A549 (cell line): ENCODE measurements around the gene ADAMTS13. TPM values are rescaled to one million over a fixed set of nuclear protein-coding genes. Genes with fewer than 3 reads are reported as not detected.

ENCODE experiments used
- ATAC-seq, 2 experiments: fragments of 200-7000 bp in 1 of 2; fragments of >200 bp in 1 of 2; cut with Nextera tagmentation in 1 of 2; cut with Tn5 transposase in 1 of 2; 3 replicates each; pipeline versions ENCODE4 v1.8.0 to v1.9.1; 2018 to 2020; ENCODE audit warnings: mild to moderate bottlenecking in 1 of 2, moderate library complexity in 1 of 2
- CTCF ChIA-PET: fragments of 300-600 bp; sonication (Branson Sonifier 250); formaldehyde crosslinking; extraction: SDS; loops from one replicate; lab custom pipeline; 2021; ENCODE audit warnings: antibody characterized with exemption, inconsistent platforms; lab: Yijun Ruan, JAX
- POLR2A ChIA-PET: fragments of 350-600 bp; formaldehyde crosslinking; extraction: SDS; loops from one replicate; lab custom pipeline; 2021; ENCODE audit warnings: antibody characterized with exemption, inconsistent platforms; lab: Yijun Ruan, JAX
- DNase-seq, 2 experiments: peaks; one replicate each; pipeline versions ENCODE4 v3.0.0 to v3.0.0-alpha.2; 2011 to 2016; ENCODE audit warnings: low read depth in 1 of 2, low spot score in 1 of 2
- FAIRE-seq: peaks from 2 replicates; lab custom pipeline; 2011; peaks lifted over from hg19 to GRCh38; lab: Jason Lieb, UNC
- H3K27ac ChIP-seq, 2 experiments: fragments of >200 bp; sonication (Bioruptor Twin); formaldehyde crosslinking; 3 replicates each; pipeline ENCODE4 v1.5.1; 2016 to 2017
- H3K4me1 ChIP-seq: fragments of >200 bp; sonication (Bioruptor Twin); formaldehyde crosslinking; 3 replicates; pipeline ENCODE4 v1.6.1; 2016
- H3K4me2 ChIP-seq: fragments of >200 bp; sonication (Bioruptor Twin); formaldehyde crosslinking; 3 replicates; pipeline ENCODE4 v1.6.1; 2016
- H3K4me3 ChIP-seq: fragments of >200 bp; sonication (Bioruptor Twin); formaldehyde crosslinking; 3 replicates; pipeline ENCODE4 v1.5.1; 2016
- H3K9me3 ChIP-seq: fragments of >200 bp; sonication (Bioruptor Twin); formaldehyde crosslinking; 3 replicates; pipeline ENCODE4 v1.6.1; 2016
- CEBPB ChIP-seq, 2 experiments: fragments of >200 bp in 1 of 2; sonication (Bioruptor Twin) in 1 of 2; formaldehyde crosslinking in 1 of 2; IDR thresholded peaks; 2 replicates each; pipeline ENCODE4 v1.6.1; 2012 to 2016
- CTCF ChIP-seq: fragments of >200 bp; sonication (Bioruptor Twin); formaldehyde crosslinking; IDR thresholded peaks from 3 replicates; pipeline ENCODE4 v1.5.1; 2016
- E2F6 ChIP-seq: IDR thresholded peaks from 2 replicates; pipeline ENCODE4 v1.6.1; 2012; ENCODE audit warnings: low read depth, borderline replicate concordance
- EHF ChIP-seq: fragments of 250-450 bp; sonication (Bioruptor Pico); IDR thresholded peaks from 2 replicates; pipeline ENCODE4 v1.5.0; 2020; ENCODE audit warnings: mild to moderate bottlenecking
- EP300 ChIP-seq, 2 experiments: fragments of >200 bp; sonication (Bioruptor Twin); formaldehyde crosslinking; IDR thresholded peaks; 2 replicates in 1 of 2; 3 replicates in 1 of 2; pipeline ENCODE4 v1.6.1; 2016 to 2017
- ESRRA ChIP-seq: fragments of 150-350 bp; IDR thresholded peaks from 2 replicates; pipeline ENCODE4 v1.6.1; 2014; ENCODE audit warnings: mild to moderate bottlenecking, low read length, borderline replicate concordance
- FOSB ChIP-seq: fragments of 250-450 bp; sonication (Bioruptor Pico); IDR thresholded peaks from 2 replicates; pipeline ENCODE4 v1.5.0; 2020; ENCODE audit warnings: mild to moderate bottlenecking, moderate library complexity
- HOXB13 ChIP-seq: fragments of 250-450 bp; sonication (Bioruptor Pico); IDR thresholded peaks from 2 replicates; pipeline ENCODE4 v1.5.0; 2020; ENCODE audit warnings: low read depth, mild to moderate bottlenecking, moderate library complexity
- HOXB5 ChIP-seq: fragments of 250-450 bp; sonication (Bioruptor Pico); IDR thresholded peaks from 2 replicates; pipeline ENCODE4 v1.5.0; 2020; ENCODE audit warnings: mild to moderate bottlenecking, moderate library complexity
- JUNB ChIP-seq: fragments of >200 bp; sonication (Bioruptor Twin); formaldehyde crosslinking; IDR thresholded peaks from 2 replicates; pipeline ENCODE4 v1.6.1; 2016
- KDM1A ChIP-seq: fragments of 200-600 bp; sonication (generic); IDR thresholded peaks from 2 replicates; pipeline ENCODE4 v1.6.1; 2016; ENCODE audit warnings: low read depth, mild to moderate bottlenecking
- MAZ ChIP-seq: fragments of 150-350 bp; IDR thresholded peaks from 2 replicates; pipeline ENCODE4 v1.6.1; 2014; ENCODE audit warnings: antibody characterized with exemption, low read depth, low read length, borderline replicate concordance
- PHF8 ChIP-seq: fragments of 200-600 bp; sonication (generic); IDR thresholded peaks from 2 replicates; pipeline ENCODE4 v1.6.1; 2016; ENCODE audit warnings: low read depth, mild to moderate bottlenecking, antibody characterized with exemption, moderate library complexity, borderline replicate concordance
- POLR2AphosphoS2 ChIP-seq: conservative IDR thresholded peaks from 2 replicates; pipeline ENCODE4 v1.6.1; 2012; ENCODE audit warnings: low read length, improper control_type of control experiment, inconsistent platforms
- RARB ChIP-seq: fragments of 250-450 bp; sonication (Bioruptor Pico); IDR thresholded peaks from 2 replicates; pipeline ENCODE4 v1.8.0; 2021; ENCODE audit warnings: mild to moderate bottlenecking, moderate library complexity
- RFX5 ChIP-seq: fragments of 450-650 bp; IDR thresholded peaks from 2 replicates; pipeline ENCODE4 v1.7.1; 2014; ENCODE audit warnings: antibody characterized with exemption, mild to moderate bottlenecking, moderate library complexity
- SREBF2 ChIP-seq: fragments of 450-650 bp; IDR thresholded peaks from 2 replicates; pipeline ENCODE4 v1.6.1; 2014; ENCODE audit warnings: mild to moderate bottlenecking, moderate library complexity
- WGBS: methylation state at CpG from one replicate; pipeline ENCODE4 v1.1.6; 2017; ENCODE audit errors: missing lambda C conversion rate; 5-methylcytosine and 5-hydroxymethylcytosine counted together
- polyA plus RNA-seq, 4 experiments: library from polyadenylated mRNA; depleted of rRNA in 3 of 4; stranded (reverse); fragments of >200 nt; fragmentation: RNase III in 1 of 4; extraction: RNeasy Plus Mini Kit Qiagen cat#74134 plus additional on column Dnase treatment in 1 of 4; gene quantifications; 2 replicates in 3 of 4; 3 replicates in 1 of 4; pipeline ENCODE4 v1.2.3, GENCODE V29; 2011 to 2017
- TF ChIP-seq, protein P1 (sequence below): fragments of 200-600 bp; sonication (generic); IDR thresholded peaks from 2 replicates; pipeline ENCODE4 v1.6.1; 2016; ENCODE audit warnings: antibody characterized with exemption, mild to moderate bottlenecking, moderate library complexity
- TF ChIP-seq, protein P2 (sequence below): IDR thresholded peaks from 2 replicates; pipeline ENCODE4 v1.6.1; 2012

The ADAMTS13 gene
- polyA plus RNA-seq, 2 of the 4 experiments (the other 2 are of a cell fraction): 0.80 to 0.98 TPM

GRCh38 chr9:133474215-133474614 is 52.0 kb downstream of the ADAMTS13 start:
- CTCF ChIA-PET: interaction anchor here (0.7 to 2.6 kb wide), 6 partner anchors 9 to 294 kb away, joined by 3 to 12 read pairs (median 3); no protein-coding TSS in a partner anchor
- no peaks in the 10 kb centered on the region for H3K9me3 ChIP-seq
- WGBS: 79% methylated on average over 5 of the region's 5 CpGs
- ATAC-seq (no peak), DNase-seq (no peak), FAIRE-seq (no peak)
- POLR2A ChIA-PET: no interaction called here
- H3K4me1 ChIP-seq: peaks cover 7% of the 10 kb centered on the region
- H3K27ac ChIP-seq: no peak overlapping the region
- TF ChIP-seq CTCF (no peak), EP300 (IDR thresholded peaks at IDR 0.05) (no peak), EHF (no peak), POLR2AphosphoS2 (no peak), KDM1A (no peak), SREBF2 (no peak), CEBPB (IDR thresholded peaks at IDR 0.05) (no peak), PHF8 (no peak), RFX5 (no peak), HOXB5 (CRISPR knock-in tag) (no peak), MAZ (no peak), FOSB (no peak), ESRRA (no peak)
- no peak overlapping the region for H3K4me2 ChIP-seq
- no peak overlapping the region for H3K4me3 ChIP-seq

- no peak for ATAC-seq
- no peak overlapping the region for H3K27ac ChIP-seq
- peaks cover 11% of the 10 kb centered on the region for H3K4me1 ChIP-seq
- no peaks in the 10 kb centered on the region for H3K9me3 ChIP-seq
- TF ChIP-seq FOSB (no peak), POLR2AphosphoS2 (no peak), EHF (no peak), RARB (no peak), JUNB (no peak), HOXB13 (CRISPR knock-in tag) (no peak), E2F6 (no peak)
- TF ChIP-seq, protein P1, sequence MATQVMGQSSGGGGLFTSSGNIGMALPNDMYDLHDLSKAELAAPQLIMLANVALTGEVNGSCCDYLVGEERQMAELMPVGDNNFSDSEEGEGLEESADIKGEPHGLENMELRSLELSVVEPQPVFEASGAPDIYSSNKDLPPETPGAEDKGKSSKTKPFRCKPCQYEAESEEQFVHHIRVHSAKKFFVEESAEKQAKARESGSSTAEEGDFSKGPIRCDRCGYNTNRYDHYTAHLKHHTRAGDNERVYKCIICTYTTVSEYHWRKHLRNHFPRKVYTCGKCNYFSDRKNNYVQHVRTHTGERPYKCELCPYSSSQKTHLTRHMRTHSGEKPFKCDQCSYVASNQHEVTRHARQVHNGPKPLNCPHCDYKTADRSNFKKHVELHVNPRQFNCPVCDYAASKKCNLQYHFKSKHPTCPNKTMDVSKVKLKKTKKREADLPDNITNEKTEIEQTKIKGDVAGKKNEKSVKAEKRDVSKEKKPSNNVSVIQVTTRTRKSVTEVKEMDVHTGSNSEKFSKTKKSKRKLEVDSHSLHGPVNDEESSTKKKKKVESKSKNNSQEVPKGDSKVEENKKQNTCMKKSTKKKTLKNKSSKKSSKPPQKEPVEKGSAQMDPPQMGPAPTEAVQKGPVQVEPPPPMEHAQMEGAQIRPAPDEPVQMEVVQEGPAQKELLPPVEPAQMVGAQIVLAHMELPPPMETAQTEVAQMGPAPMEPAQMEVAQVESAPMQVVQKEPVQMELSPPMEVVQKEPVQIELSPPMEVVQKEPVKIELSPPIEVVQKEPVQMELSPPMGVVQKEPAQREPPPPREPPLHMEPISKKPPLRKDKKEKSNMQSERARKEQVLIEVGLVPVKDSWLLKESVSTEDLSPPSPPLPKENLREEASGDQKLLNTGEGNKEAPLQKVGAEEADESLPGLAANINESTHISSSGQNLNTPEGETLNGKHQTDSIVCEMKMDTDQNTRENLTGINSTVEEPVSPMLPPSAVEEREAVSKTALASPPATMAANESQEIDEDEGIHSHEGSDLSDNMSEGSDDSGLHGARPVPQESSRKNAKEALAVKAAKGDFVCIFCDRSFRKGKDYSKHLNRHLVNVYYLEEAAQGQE: no peak
- TF ChIP-seq, protein P2, sequence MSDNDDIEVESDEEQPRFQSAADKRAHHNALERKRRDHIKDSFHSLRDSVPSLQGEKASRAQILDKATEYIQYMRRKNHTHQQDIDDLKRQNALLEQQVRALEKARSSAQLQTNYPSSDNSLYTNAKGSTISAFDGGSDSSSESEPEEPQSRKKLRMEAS: no peak
- CTCF ChIA-PET: interaction anchor here (0.7 to 2.6 kb wide), 6 partner anchors 10 to 294 kb away, joined by 3 to 12 read pairs (median 4); no protein-coding TSS in a partner anchor
- FAIRE-seq: no peak
- POLR2A ChIA-PET: interaction anchor here (1.6 kb wide), 1 partner anchor 15 kb away, joined by 5 read pairs; the partner anchor contains the start of gene CACFD1
- no peak overlapping the region for H3K4me3 ChIP-seq
- DNase-seq: no peak
- H3K4me2 ChIP-seq: no peak overlapping the region
- 87% methylated on average over 14 of the region's 20 CpGs for WGBS
Measured at GRCh38 chr9:133474853-133475252, 52.7 kb downstream of the ADAMTS13 start.
